Endodermal cell (in vitro differentiated cells): ENCODE data around the gene BUB1. TPM values are rescaled to one million over a fixed set of nuclear protein-coding genes. Genes with fewer than 3 reads are reported as not detected.
A peak's percentile ranks its signal among the peaks of the same experiment; 100 is the strongest.
"Not testable (repeated sequence)": the region's sequence is repeated elsewhere in the genome, so short reads cannot be mapped to it uniquely, and the experiment has no call there.

Source experiments
- DNase-seq: peaks from one replicate; pipeline ENCODE4 v3.0.0-alpha.2; 2017
- H3K27ac ChIP-seq: 2 replicates; pipeline ENCODE4 v1.5.1; 2013; ENCODE audit warnings: mild to moderate bottlenecking, low read depth, low read length, moderate library complexity
- H3K27me3 ChIP-seq: 2 replicates; pipeline ENCODE4 v1.6.1; 2013; ENCODE audit warnings: mild to moderate bottlenecking, low read length, moderate library complexity; ENCODE audit not compliant: insufficient read depth, control insufficient read depth, poor library complexity, severe bottlenecking
- H3K36me3 ChIP-seq: 2 replicates; pipeline ENCODE4 v1.7.0; 2013; ENCODE audit warnings: mild to moderate bottlenecking, low read length, moderate library complexity; ENCODE audit not compliant: control insufficient read depth, insufficient read depth
- H3K4me1 ChIP-seq: one replicate; pipeline ENCODE4 v1.7.0; 2013; ENCODE audit warnings: low read length; ENCODE audit not compliant: control insufficient read depth, insufficient read depth
- H3K4me3 ChIP-seq: 2 replicates; pipeline ENCODE4 v1.5.1; 2013; ENCODE audit warnings: mild to moderate bottlenecking, low read length, moderate library complexity
- H3K9ac ChIP-seq: 2 replicates; pipeline ENCODE4 v1.6.1; 2013; ENCODE audit warnings: mild to moderate bottlenecking, low read length, moderate library complexity; ENCODE audit not compliant: poor library complexity, severe bottlenecking; ENCODE audit errors: extremely low read depth
- H3K9me3 ChIP-seq: 2 replicates; pipeline ENCODE4 v1.6.1; 2013; ENCODE audit warnings: mild to moderate bottlenecking, low read length, moderate library complexity; ENCODE audit not compliant: control insufficient read depth
- H3K27ac Mint-ChIP-seq: 2 replicates; pipeline ENCODE4 v1.8.0; 2020; ENCODE audit warnings: mixed read lengths
- H3K27me3 Mint-ChIP-seq: 2 replicates; pipeline ENCODE4 v1.8.0; 2021; ENCODE audit warnings: mild to moderate bottlenecking, mixed read lengths; ENCODE audit not compliant: insufficient read depth
- H3K36me3 Mint-ChIP-seq: 2 replicates; pipeline ENCODE4 v1.8.0; 2020; ENCODE audit warnings: low read depth, mixed read lengths
- H3K4me1 Mint-ChIP-seq: 2 replicates; pipeline ENCODE4 v1.8.0; 2020; ENCODE audit warnings: mixed read lengths
- H3K4me3 Mint-ChIP-seq: 2 replicates; pipeline ENCODE4 v1.8.0; 2020; ENCODE audit warnings: mild to moderate bottlenecking, moderate library complexity, mixed read lengths
- H3K9me3 Mint-ChIP-seq: 2 replicates; pipeline ENCODE4 v1.8.0; 2020; ENCODE audit warnings: mild to moderate bottlenecking, mixed read lengths
- CTCF ChIP-seq: fragments of 200-600 bp; sonication (generic); conservative IDR thresholded peaks from 2 replicates; pipeline ENCODE4 v1.5.0; 2021; ENCODE audit warnings: antibody characterized with exemption, mild to moderate bottlenecking
- WGBS, 2 experiments: methylation state at CpG; one replicate each; pipeline versions ENCODE4 v1.1.5 to v1.1.7; 2013; ENCODE audit warnings: missing lambda C conversion rate in 2 of 2, mixed read lengths in 1 of 2; ENCODE audit not compliant: insufficient coverage in 1 of 2, insufficient read length in 1 of 2; 5-methylcytosine and 5-hydroxymethylcytosine counted together
- total RNA-seq, 2 donors: library from RNA; stranded (reverse); fragmentation: NEBNext Ultra II Directional in 1 of 2; extraction: Animal tissue kit (Norgen Biotek cat#: 25700) in 1 of 2; gene quantifications; 2 replicates in 1 of 2; 3 replicates in 1 of 2; pipeline ENCODE4 v1.2.1, GENCODE V29; 2021

Gene BUB1
- total RNA-seq, 2 donors from 2014 or later: 68.3 to 118 TPM

- Mint-ChIP-seq H3K4me1 (peaks cover under 1% of the 10 kb centered on the region), H3K4me3 (no peak overlapping the region), H3K9me3 (no peaks in the 10 kb centered on the region), H3K27me3 (no peaks in the 10 kb centered on the region), H3K27ac (no peak overlapping the region), H3K36me3 (peaks cover 70% of the 10 kb centered on the region)
- Histone ChIP-seq H3K9me3 (no peaks in the 10 kb centered on the region), H3K27ac (no peak overlapping the region), H3K9ac (no peak overlapping the region), H3K4me1 (no peaks in the 10 kb centered on the region), H3K36me3 (peaks cover 70% of the 10 kb centered on the region), H3K4me3 (no peak overlapping the region), H3K27me3 (no peaks in the 10 kb centered on the region)
- TF ChIP-seq CTCF: no peak
- DNase-seq: no peak
- 100% methylated on average over 1 of the region's 1 CpG; no CpG with 5 or more reads in 1 of the 2 experiments for WGBS, 2 experiments
Measured at GRCh38 chr2:110638004-110638403, 39.9 kb downstream of the BUB1 start.

- no peak overlapping the region for H3K4me3 ChIP-seq
- DNase-seq: no peak
- H3K36me3 ChIP-seq: peaks cover 63% of the 10 kb centered on the region
- Mint-ChIP-seq H3K4me1 (no peaks in the 10 kb centered on the region), H3K27me3 (no peaks in the 10 kb centered on the region), H3K36me3 (peaks cover 63% of the 10 kb centered on the region), H3K27ac (no peak overlapping the region), H3K4me3 (no peak overlapping the region), H3K9me3 (no peaks in the 10 kb centered on the region)
- H3K27me3 ChIP-seq: no peaks in the 10 kb centered on the region
- no peaks in the 10 kb centered on the region for H3K9me3 ChIP-seq
- TF ChIP-seq CTCF: no peak
- no peak overlapping the region for H3K9ac ChIP-seq
- no peak overlapping the region for H3K27ac ChIP-seq
- H3K4me1 ChIP-seq: no peaks in the 10 kb centered on the region
- 96% methylated on average over 1 of the region's 1 CpG; no CpG with 5 or more reads in 1 of the 2 experiments for WGBS, 2 experiments
Measured at GRCh38 chr2:110637093-110637492, 40.8 kb downstream of the BUB1 start.

- not testable (repeated sequence) for H3K4me1 ChIP-seq, H3K27ac ChIP-seq, H3K9me3 ChIP-seq, H3K4me3 Mint-ChIP-seq, H3K4me1 Mint-ChIP-seq, H3K27me3 ChIP-seq, DNase-seq, H3K4me3 ChIP-seq, H3K9ac ChIP-seq, H3K9me3 Mint-ChIP-seq, H3K27me3 Mint-ChIP-seq, H3K27ac Mint-ChIP-seq
- 100% methylated on average over 2 of the region's 4 CpGs; no CpG with 5 or more reads in 1 of the 2 experiments for WGBS, 2 experiments
- H3K36me3 Mint-ChIP-seq: peaks cover 54% of the 10 kb centered on the region
- H3K36me3 ChIP-seq: peaks cover 52% of the 10 kb centered on the region
Measured at GRCh38 chr2:110635949-110636628, 41.8 kb downstream of the BUB1 start.

GRCh38 chr2:110627348-110627747 is 50.5 kb downstream of the BUB1 start:
- H3K27me3 ChIP-seq, H3K9me3 Mint-ChIP-seq, H3K27ac ChIP-seq, H3K4me1 Mint-ChIP-seq, DNase-seq, H3K4me3 ChIP-seq, H3K9ac ChIP-seq, H3K4me3 Mint-ChIP-seq, H3K4me1 ChIP-seq, H3K36me3 ChIP-seq, H3K27me3 Mint-ChIP-seq, H3K36me3 Mint-ChIP-seq, H3K9me3 ChIP-seq, H3K27ac Mint-ChIP-seq: not testable (repeated sequence)
- 100% methylated on average over 1 of the region's 1 CpG; no CpG with 5 or more reads in 1 of the 2 experiments for WGBS, 2 experiments

GRCh38 chr2:110619326-110619939 is 58.4 kb downstream of the BUB1 start:
- H3K9ac ChIP-seq, H3K9me3 Mint-ChIP-seq, H3K27me3 Mint-ChIP-seq, H3K4me3 ChIP-seq, H3K4me3 Mint-ChIP-seq, H3K4me1 ChIP-seq, H3K36me3 Mint-ChIP-seq, H3K36me3 ChIP-seq, H3K27ac ChIP-seq, H3K9me3 ChIP-seq, H3K27ac Mint-ChIP-seq, H3K27me3 ChIP-seq, H3K4me1 Mint-ChIP-seq: not testable (repeated sequence)
- peak; percentile 48 for DNase-seq
- 44 to 50% methylated on average over 1 of the region's 9 CpGs for WGBS, 2 experiments
